Stomach (tissue), 4 donors: ENCODE results near the gene PLXNA2.

Experiments used
- EP300 ChIP-seq: sonication (generic); formaldehyde crosslinking; IDR thresholded peaks from one replicate; pipeline ENCODE4 v1.6.1; 2017; ENCODE audit warnings: antibody characterized with exemption
- POLR2A ChIP-seq, 4 donors: fragments of 450-650 bp; IDR thresholded peaks; one replicate each; pipeline ENCODE4 v1.6.1; 2016; ENCODE audit warnings: antibody characterized with exemption in 4 of 4, control low read depth in 2 of 4, mild to moderate bottlenecking in 1 of 4, moderate library complexity in 1 of 4
- POLR2AphosphoS5 ChIP-seq, 3 donors: sonication (generic); formaldehyde crosslinking; IDR thresholded peaks; one replicate each; pipeline ENCODE4 v1.6.1; 2016; ENCODE audit warnings: antibody characterized with exemption in 3 of 3

- TF ChIP-seq POLR2AphosphoS5 (IDR thresholded peaks at IDR 0.05): no peak
- TF ChIP-seq EP300: no peak
- no peak for TF ChIP-seq POLR2A (IDR thresholded peaks at IDR 0.05)
These were observed 185.4 kb downstream of the PLXNA2 start for GRCh38 chr1:208058756-208059155.
